Muscle of back (tissue), 11 donors: ENCODE data around the gene HDGF. TPM values are rescaled to one million over a fixed set of nuclear protein-coding genes. Genes with fewer than 3 reads are reported as not detected.

Source experiments
- DNase-seq, 3 donors: peaks; one replicate each; pipeline versions ENCODE4 v3.0.0 to v3.0.0-alpha.2; 2013
- polyA plus RNA-seq, 10 donors: library from polyadenylated mRNA; unstranded; fragments of 120-200 nt; gene quantifications; one replicate each; pipeline ENCODE4 v1.2.1, GENCODE V29; 2013; ENCODE audit not compliant: insufficient read length in 10 of 10

Gene HDGF
- polyA plus RNA-seq, 10 donors: 117 to 171 (median 142) TPM

DNA sequence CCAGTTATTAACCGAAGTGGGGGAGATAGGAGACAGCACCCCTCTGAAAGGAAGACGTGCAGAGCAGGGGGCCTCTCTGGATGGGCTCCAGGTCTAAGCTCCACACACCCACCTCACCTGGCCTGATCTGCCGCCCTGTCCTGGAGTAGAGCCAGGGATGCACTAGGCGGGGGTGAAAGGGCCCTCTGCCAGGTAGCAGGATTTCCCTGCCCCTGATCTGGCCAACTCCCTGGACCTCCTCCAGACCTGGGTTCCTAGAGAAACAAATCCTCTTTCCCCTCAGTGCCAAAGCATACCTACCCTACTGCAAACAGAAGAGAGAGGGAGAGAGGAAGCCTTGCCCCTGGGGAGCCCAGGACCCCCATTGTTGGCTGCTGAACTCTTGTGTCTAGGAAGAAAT, 48.1 kb downstream of the HDGF start:
- peak in 1 of 3 donors; percentile 21 for DNase-seq

DNA sequence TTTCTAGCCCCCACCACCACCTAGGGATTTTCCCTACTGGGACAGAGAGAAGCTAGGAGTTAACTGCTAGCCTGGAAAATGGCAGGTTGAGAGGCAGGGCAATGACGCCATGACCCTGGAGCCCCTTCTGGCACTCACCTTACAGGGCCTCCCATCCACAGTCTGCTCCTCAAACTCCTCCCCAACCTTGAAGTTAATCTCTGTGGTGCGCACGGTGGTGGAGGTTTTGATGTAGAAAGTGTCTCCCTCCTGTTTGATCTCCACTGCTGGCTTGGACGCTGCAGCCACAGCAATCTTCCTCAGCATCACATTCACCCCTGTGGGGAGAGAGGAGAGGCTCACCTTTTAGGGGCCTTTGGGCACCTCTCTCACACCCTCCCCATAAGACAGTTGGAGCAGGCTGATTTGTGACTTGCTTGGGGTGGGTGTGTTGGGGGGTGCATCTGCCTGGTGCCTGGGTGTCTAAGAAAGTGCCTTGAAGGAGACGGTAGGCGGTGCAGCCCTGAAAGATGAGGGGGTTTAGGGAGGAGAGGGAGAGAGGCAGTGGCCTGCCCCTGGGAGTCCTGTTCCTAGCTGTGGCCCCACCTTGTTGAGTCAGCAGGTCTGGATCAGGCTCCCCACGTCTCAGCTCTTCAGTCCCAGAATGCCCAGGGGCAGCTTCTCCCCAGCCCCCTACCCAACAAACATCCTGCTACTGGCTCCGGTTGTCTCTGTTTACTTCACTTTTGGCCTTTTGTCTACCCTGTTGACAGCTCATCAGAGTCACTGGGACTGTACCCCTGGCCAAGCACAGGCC, 50.5 kb downstream of the HDGF start:
- DNase-seq: no peak

DNA sequence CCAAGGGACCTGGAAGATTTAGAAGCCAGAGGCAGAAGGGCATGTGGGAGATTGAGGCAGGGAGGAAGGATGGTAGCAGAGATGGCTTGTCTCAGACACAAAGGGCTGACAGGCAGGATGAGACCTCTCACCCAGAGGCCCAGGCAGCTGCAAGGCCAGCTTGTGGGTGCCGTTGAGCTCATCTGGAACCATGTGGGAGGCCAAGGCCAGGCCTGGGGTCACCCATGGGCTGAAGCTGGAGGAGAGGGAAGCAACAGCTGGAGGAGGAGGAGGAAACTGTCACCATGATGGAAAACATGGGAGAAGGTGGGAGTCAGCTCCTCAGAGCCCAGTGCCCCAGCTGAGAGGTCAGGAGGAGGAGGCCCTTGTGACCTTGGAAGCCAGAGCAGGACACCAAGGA, 52.5 kb downstream of the HDGF start:
- no peak for DNase-seq

DNA sequence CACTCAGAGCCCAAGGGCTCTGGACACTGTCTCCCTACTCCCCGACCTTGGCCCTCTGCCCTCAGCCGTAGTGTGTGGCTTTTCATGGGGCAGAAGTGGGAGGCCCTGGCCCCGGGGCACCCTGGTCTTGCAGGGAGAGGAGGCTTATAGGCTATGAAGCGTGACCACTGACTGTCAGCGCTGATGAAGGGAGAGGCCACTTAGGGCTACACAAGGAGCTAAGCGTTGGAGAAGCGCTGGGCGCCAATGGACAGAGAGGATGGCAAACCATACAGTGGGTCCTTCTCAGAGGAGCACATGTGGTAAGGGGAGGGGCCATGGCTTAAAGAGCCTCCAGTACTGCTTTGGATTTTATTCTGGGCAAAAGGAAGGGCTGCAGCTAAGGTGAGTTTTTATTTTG, 54.0 kb downstream of the HDGF start:
- no peak for DNase-seq

DNA sequence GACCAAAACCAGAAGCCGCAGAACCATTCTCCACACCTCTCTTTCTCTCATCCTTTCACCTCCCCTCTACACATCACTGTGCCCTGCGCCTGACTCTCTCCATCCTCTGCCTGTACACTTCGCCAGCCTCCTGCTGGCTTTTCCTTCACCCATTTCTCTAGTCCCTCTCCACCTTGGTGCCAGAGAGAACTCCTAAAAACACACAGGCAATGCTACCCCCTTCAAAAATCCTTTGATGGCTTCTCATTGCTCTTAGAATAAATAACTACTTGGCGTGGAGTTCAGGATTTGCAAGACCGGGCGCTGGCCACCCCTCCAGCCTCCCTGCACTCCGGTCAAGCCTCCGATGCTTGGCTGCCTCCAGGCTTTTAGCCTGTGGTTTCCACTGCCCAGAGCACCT, 54.7 kb downstream of the HDGF start:
- DNase-seq: no peak

DNA sequence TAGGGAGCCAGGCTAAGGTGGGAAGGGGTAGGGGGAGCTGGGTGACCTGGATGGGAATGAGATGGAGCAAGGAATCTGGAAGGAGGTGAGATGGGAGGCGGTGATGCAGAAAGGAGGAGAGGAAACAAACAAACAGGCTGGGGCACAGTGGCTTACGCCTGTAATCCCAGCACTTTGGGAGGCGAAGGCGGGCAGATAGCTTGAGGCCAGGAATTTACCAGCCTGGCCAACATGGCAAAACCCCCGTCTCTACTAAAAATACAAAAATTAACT, 56.8 kb downstream of the HDGF start:
- no peak for DNase-seq

DNA sequence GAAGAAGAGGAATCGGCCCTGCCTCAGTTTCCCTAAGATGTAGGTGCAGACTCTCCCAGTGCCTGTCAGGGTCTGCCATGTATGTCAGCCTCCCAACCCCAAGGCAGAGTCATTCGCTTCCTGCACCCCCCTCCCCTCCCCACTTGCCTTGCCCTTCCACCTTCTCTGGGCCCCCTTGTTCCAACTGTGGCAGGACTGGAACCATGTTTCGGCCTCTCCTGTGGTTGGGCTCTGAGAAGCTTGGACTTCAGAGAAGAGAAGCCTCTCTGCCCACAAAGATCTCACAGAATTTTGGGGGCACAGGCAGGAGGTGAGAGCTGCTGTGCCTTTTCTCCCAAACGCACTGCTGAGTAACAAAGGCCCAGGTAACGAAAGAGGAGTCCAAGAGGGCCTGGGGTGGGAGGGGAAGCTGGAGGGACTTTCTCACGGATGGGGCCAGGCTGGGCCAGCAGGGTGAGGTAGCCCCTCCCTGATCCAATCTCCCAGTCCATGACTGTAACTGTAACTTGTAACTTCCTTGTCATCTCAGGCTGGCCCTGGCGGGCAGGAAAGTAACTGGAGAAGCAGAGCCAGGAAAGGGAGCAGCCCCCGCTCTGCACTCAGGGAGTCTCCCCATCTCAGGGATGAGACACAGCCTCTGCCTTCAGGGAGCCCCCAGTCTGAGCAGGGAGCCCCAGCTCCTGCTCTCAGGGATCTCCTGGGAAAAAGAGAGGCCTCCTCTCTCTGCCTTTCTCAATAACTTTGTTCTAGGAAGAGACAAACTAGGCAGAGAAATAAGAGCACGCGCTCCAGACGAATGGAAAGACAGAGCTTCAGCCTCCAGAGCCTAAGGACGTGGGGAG, 57.4 kb downstream of the HDGF start:
- peak in 1 of 3 donors; percentile 49 for DNase-seq

DNA sequence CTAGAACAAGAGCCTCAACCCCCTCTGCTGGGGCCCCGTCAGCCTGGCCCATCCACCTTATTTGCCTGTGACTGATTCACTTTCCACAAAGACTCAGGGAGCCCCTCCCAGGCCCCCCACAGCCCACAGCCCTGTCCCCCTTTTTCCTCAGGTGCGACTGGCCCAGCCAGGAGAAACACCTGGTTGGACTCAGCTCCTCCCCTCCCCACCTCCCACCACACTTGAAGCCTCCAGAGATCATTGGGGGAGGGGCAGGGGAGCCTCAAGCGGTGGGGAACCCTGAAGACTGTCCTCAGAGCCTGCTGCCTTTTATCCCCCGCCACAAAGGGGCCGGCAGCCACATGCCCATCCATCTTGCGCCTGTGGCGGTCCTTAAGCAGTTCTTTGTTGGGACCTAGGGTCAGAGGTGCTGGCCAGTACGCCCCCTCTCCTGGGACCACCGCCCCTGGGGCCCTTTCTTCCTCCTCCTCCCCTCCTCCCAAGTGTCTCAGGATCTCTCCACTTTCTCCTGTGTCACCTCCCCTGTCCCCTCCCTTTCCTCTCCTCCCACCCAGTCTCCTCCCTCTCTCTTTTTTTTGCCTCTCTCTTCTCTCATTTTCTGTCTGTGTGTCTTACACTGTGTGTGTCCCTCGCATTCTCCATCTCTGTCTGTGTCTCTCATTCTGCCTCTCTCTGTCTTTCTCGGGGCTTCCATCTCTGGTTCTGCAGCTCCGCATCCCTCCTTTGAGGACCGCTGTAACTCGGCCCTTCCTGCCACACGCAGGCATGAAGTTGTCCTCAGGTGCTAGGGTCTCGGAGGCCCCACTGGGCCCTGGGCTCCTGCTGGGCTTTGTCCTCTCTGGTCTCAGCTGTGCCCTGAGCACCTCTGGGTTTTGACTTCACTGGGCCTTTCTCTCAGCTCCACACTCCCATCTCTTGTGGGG, 58.3 kb downstream of the HDGF start:
- DNase-seq: peak in 1 of 3 donors; percentile 60

DNA sequence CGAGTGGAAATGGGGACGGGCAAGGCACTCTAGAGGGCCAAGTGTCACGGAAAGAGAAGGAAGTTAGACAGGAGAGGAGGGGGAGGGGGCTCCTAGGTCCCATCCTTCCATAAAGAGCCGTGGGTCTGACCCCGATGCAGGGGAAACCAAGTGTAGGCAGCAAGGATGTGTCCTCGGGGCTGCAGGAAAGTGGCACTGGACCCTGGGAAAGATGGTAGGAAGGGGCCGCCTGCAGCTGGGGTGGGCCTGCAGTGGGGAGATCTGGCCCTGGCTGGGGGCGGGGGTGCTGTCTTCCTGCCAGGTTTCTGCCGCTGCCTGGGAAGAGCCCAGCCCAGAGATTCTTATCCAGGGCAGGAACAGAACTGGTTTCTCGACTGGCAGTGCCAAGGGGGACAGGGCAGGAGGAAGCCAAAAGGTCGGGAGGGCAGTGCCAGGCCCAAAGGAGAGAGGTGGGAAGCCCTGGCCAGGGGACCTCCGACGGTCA, 59.0 kb downstream of the HDGF start:
- peak in 1 of 3 donors; percentile 55 for DNase-seq

Other genes with a start within 250 kb of the HDGF start
- 10 to 100 TPM in 2 of 10 donors, 1 to 10 TPM in 8; 5.3 to 11.5 (median 7.3) TPM for gene IQGAP3, start 179.1 kb downstream of the HDGF start, polyA plus RNA-seq
- under 1 TPM in 8 of 10 donors, not detected in 2; 0.18 to 0.94 (median 0.40) TPM for gene TTC24, start 172.0 kb downstream of the HDGF start, polyA plus RNA-seq
- 10 to 100 TPM; 23.5 to 38.4 (median 28.9) TPM for gene NAXE, start 159.9 kb downstream of the HDGF start, polyA plus RNA-seq
- 10 to 100 TPM; 23.4 to 36.7 (median 29.4) TPM for gene GPATCH4, start 150.2 kb downstream of the HDGF start, polyA plus RNA-seq
- gene HAPLN2, start 132.3 kb downstream of the HDGF start, polyA plus RNA-seq: under 1 TPM in 8 of 10 donors, not detected in 2; 0.13 to 0.98 (median 0.27) TPM
- 1 to 10 TPM; 1.7 to 5.7 (median 2.1) TPM for gene BCAN, start 109.6 kb downstream of the HDGF start, polyA plus RNA-seq
- gene NES, start 74.3 kb downstream of the HDGF start, polyA plus RNA-seq: 1,000 to 10,000 TPM in 1 of 10 donors, 100 to 1,000 TPM in 9; 584 to 1,081 (median 826) TPM
- gene CRABP2, start 46.1 kb downstream of the HDGF start, polyA plus RNA-seq: 100 to 1,000 TPM; 191 to 363 (median 287) TPM
- 10 to 100 TPM; 13.7 to 27.2 (median 18.3) TPM for gene METTL25B, start 23.2 kb downstream of the HDGF start, polyA plus RNA-seq
- gene ISG20L2, start 22.9 kb downstream of the HDGF start, polyA plus RNA-seq: 10 to 100 TPM; 20.9 to 28.4 (median 25.2) TPM
- gene MRPL24, start 10.6 kb downstream of the HDGF start, polyA plus RNA-seq: 10 to 100 TPM; 58.4 to 72.1 (median 65.6) TPM
- gene PRCC, start 15.9 kb upstream of the HDGF start, polyA plus RNA-seq: 10 to 100 TPM; 49.9 to 78.1 (median 64.9) TPM
- 1 to 10 TPM in 1 of 10 donors, under 1 TPM in 9; 0.24 to 1.8 (median 0.67) TPM for gene SH2D2A, start 65.2 kb upstream of the HDGF start, polyA plus RNA-seq
- gene INSRR, start 107.4 kb upstream of the HDGF start, polyA plus RNA-seq: under 1 TPM; 0.20 to 0.54 (median 0.33) TPM
- 1 to 10 TPM in 2 of 10 donors, under 1 TPM in 8; 0.17 to 1.1 (median 0.60) TPM for gene NTRK1, start 109.2 kb upstream of the HDGF start, polyA plus RNA-seq
- 10 to 100 TPM; 18.1 to 30.3 (median 22.0) TPM for gene PEAR1, start 142.0 kb upstream of the HDGF start, polyA plus RNA-seq
- 1 to 10 TPM in 3 of 10 donors, under 1 TPM in 7; 0.22 to 1.2 (median 0.81) TPM for gene LRRC71, start 169.0 kb upstream of the HDGF start, polyA plus RNA-seq